ENCODE data around the gene CCDC90B.

CCDC90B gene

DNA sequence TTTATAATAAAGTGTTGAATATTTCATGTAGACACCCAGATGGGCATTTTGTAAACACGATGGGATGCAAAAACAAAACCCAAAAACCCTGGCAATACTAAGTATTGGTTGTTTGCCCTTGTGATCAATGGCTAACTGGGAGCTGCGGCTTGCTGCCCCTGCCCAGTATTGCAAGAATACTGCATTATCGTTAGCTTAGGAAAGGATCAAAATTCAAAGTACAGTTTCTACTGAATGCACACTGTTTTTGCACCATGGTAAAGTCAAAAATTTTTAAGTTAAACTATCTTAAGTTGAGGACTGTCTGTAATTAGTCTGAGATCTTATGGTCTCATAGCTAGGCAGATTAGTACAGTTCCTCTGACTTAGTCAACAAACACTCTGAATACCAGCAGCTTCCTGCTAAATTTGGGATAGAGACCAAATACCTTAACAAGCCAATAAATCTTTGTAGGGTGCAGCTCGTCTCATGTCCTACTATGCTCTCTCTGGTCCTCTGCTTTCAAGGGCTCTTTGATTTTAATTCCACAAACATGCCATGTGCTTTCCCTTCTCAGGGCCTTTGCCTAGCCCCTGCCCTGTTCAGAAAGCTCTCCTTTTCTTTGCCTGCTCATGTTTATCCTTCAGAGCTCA is 4.0 kb downstream of the CCDC90B start:
- Histone ChIP-seq H3K4me3 (IDR thresholded peaks at IDR 0.05; ENCODE audit: insufficient read depth, low read depth, low read length) (no peak overlapping the region), H3K79me2 (ENCODE audit: insufficient read depth, low read depth) (peaks cover 18% of the 10 kb centered on the region), H3K27ac (no peak overlapping the region), H3K4me1 (ENCODE audit: low read depth, poor library complexity, severe bottlenecking) (peaks cover 15% of the 10 kb centered on the region), H3K36me3 (ENCODE audit: insufficient read depth) (no peaks in the 10 kb centered on the region), H3K27me3 (ENCODE audit: insufficient read depth, low read depth) (no peaks in the 10 kb centered on the region), H3K9ac (no peak overlapping the region), H4K20me1 (ENCODE audit: insufficient read depth) (no peaks in the 10 kb centered on the region), H2AFZ (ENCODE audit: low read depth) (no peak overlapping the region), H3K4me2 (no peak overlapping the region)
- TF ChIP-seq, protein P1, sequence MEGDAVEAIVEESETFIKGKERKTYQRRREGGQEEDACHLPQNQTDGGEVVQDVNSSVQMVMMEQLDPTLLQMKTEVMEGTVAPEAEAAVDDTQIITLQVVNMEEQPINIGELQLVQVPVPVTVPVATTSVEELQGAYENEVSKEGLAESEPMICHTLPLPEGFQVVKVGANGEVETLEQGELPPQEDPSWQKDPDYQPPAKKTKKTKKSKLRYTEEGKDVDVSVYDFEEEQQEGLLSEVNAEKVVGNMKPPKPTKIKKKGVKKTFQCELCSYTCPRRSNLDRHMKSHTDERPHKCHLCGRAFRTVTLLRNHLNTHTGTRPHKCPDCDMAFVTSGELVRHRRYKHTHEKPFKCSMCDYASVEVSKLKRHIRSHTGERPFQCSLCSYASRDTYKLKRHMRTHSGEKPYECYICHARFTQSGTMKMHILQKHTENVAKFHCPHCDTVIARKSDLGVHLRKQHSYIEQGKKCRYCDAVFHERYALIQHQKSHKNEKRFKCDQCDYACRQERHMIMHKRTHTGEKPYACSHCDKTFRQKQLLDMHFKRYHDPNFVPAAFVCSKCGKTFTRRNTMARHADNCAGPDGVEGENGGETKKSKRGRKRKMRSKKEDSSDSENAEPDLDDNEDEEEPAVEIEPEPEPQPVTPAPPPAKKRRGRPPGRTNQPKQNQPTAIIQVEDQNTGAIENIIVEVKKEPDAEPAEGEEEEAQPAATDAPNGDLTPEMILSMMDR (conservative IDR thresholded peaks at IDR 0.05; ENCODE audit: low read depth, low read length), result no peak

- TF ChIP-seq, protein P1 (conservative IDR thresholded peaks at IDR 0.05; ENCODE audit: low read depth, low read length), result no peak
- no peak overlapping the region for H3K4me2 ChIP-seq
- no peaks in the 10 kb centered on the region for H3K36me3 ChIP-seq (ENCODE audit: insufficient read depth)
- H2AFZ ChIP-seq (ENCODE audit: low read depth), result no peak overlapping the region
- no peak overlapping the region for H3K4me3 ChIP-seq (IDR thresholded peaks at IDR 0.05; ENCODE audit: insufficient read depth, low read depth, low read length)
- H3K4me1 ChIP-seq (ENCODE audit: low read depth, poor library complexity, severe bottlenecking), result peaks cover 11% of the 10 kb centered on the region
- H3K27ac ChIP-seq, result no peak overlapping the region
- no peak overlapping the region for H3K9ac ChIP-seq
- no peaks in the 10 kb centered on the region for H4K20me1 ChIP-seq (ENCODE audit: insufficient read depth)
- no peaks in the 10 kb centered on the region for H3K27me3 ChIP-seq (ENCODE audit: insufficient read depth, low read depth)
- H3K79me2 ChIP-seq (ENCODE audit: insufficient read depth, low read depth), result peaks cover 18% of the 10 kb centered on the region
These were observed 5.9 kb downstream of the CCDC90B start for GRCh38 chr11:83280256-83280655.

GRCh38 chr11:83278351-83278750 is 7.8 kb downstream of the CCDC90B start:
- TF ChIP-seq, protein P1 (conservative IDR thresholded peaks at IDR 0.05; ENCODE audit: low read depth, low read length), result no peak
- Histone ChIP-seq H3K9ac (no peak overlapping the region), H2AFZ (ENCODE audit: low read depth) (no peak overlapping the region), H3K36me3 (ENCODE audit: insufficient read depth) (no peaks in the 10 kb centered on the region; the same call in 1 of the 2 replicates), H3K27ac (no peak overlapping the region), H3K4me3 (IDR thresholded peaks at IDR 0.05; ENCODE audit: insufficient read depth, low read depth, low read length) (no peak overlapping the region), H3K4me2 (no peak overlapping the region), H3K27me3 (ENCODE audit: insufficient read depth, low read depth) (no peaks in the 10 kb centered on the region), H3K4me1 (ENCODE audit: low read depth, poor library complexity, severe bottlenecking) (no peaks in the 10 kb centered on the region), H4K20me1 (ENCODE audit: insufficient read depth) (no peaks in the 10 kb centered on the region), H3K79me2 (ENCODE audit: insufficient read depth, low read depth) (no peaks in the 10 kb centered on the region)

DNA sequence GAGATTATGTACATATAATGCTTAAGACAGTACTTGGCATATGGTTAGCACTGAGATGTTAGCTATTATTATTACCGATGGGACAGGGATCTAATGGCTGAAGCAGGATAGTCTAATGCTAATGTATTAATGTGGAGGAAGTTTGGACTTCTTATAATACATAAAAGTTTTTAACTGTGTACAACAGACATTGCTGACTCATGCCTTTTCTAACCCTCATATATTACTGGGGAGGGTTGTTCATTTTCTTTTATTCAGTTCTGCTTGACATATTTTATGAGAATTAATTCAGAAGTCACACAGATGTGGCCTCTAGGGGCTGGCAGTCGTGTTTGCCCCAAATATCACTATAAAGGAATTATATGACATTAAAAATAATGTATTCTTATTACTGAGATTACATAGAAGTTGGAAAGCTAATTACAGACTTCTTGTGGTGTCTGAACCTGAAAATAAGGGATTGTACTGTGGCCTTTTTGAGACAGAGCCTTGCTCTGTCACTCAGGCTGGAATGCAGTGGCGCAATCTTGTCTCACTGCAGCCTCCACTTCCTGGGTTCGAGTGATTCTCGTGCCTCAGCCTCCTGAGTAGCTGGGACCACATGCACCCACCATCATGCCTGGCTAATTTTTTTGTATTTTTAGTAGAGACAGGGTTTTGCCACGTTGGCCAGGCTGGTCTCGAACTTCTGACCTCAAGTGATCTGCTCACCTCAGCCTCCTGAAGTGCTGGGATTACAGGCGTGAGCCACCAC is 10.1 kb downstream of the CCDC90B start:
- Histone ChIP-seq H3K27ac (no peak overlapping the region), H3K27me3 (ENCODE audit: insufficient read depth, low read depth) (no peaks in the 10 kb centered on the region), H3K9ac (no peak overlapping the region), H3K36me3 (ENCODE audit: insufficient read depth) (no peaks in the 10 kb centered on the region; the same call in 1 of the 2 replicates), H3K79me2 (ENCODE audit: insufficient read depth, low read depth) (no peaks in the 10 kb centered on the region), H2AFZ (ENCODE audit: low read depth) (no peak overlapping the region), H3K4me3 (IDR thresholded peaks at IDR 0.05; ENCODE audit: insufficient read depth, low read depth, low read length) (no peak overlapping the region), H3K4me2 (no peak overlapping the region), H4K20me1 (ENCODE audit: insufficient read depth) (no peaks in the 10 kb centered on the region), H3K4me1 (ENCODE audit: low read depth, poor library complexity, severe bottlenecking) (no peaks in the 10 kb centered on the region)
- TF ChIP-seq, protein P1 (conservative IDR thresholded peaks at IDR 0.05; ENCODE audit: low read depth, low read length), result no peak
